ENCODE data around the gene TBC1D2B.
A peak's percentile ranks its signal among the peaks of the same experiment; 100 is the strongest.

The TBC1D2B gene

GRCh38 chr15:78087951-78088772 lies 10.7 kb upstream of the TBC1D2B start:
- Mint-ChIP-seq H3K9me3 (no peaks in the 10 kb centered on the region), H3K27ac (no peak overlapping the region), H3K36me3 (ENCODE audit: insufficient read depth) (no peaks in the 10 kb centered on the region), H3K27me3 (no peaks in the 10 kb centered on the region), H3K4me1 (ENCODE audit: low read depth in 2 of 2) (peaks cover 0 to 4% of the 10 kb centered on the region in 2 donors), H3K4me3 (no peak overlapping the region)
- DNase-seq (no peak), ATAC-seq (replicated peaks) (no peak)

DNA sequence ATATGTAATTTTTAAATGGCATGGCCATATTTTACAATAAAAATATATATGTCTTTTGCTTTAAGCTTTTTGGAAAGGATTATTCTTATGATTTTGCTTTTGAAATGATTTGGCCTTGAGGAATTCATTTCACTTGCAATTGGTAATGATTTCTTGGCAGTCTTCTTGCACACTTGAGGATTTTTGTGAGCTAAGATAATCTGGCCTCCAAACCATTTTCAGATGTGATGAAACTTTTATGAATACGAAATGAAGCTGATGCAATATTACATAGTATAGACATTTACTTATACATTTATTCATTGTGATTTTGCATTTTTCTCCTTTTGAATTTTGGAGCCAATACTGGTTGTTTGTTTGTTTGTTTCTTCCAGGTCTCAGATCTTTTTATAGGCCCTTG lies 8.4 kb upstream of the TBC1D2B start:
- Mint-ChIP-seq H3K27me3 (no peaks in the 10 kb centered on the region), H3K9me3 (no peaks in the 10 kb centered on the region), H3K27ac (no peak overlapping the region), H3K4me1 (ENCODE audit: low read depth in 2 of 2) (peaks cover 0 to 2% of the 10 kb centered on the region in 2 donors), H3K4me3 (no peak overlapping the region), H3K36me3 (ENCODE audit: insufficient read depth) (no peaks in the 10 kb centered on the region)
- ATAC-seq (replicated peaks): no peak
- no peak for DNase-seq

DNA sequence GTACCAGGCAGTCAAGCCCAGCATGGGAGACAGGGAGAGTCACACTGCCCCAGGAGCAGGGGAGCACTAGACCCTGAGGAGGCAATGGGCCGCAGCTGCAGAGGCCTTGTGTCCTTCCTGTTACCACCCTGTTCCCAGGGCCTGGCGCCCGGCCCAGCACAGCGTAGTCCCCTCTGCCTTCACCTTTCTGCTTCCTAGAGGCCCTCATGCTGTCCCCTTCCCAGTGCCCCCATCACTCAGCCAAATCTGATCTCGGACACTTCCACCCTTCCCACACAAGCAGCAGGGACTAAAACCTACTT lies 6.9 kb upstream of the TBC1D2B start:
- Mint-ChIP-seq H3K9me3 (no peaks in the 10 kb centered on the region), H3K27me3 (no peaks in the 10 kb centered on the region), H3K27ac (no peak overlapping the region), H3K4me3 (no peak overlapping the region), H3K4me1 (ENCODE audit: low read depth in 2 of 2) (peaks cover 0 to 3% of the 10 kb centered on the region in 2 donors), H3K36me3 (ENCODE audit: insufficient read depth) (no peaks in the 10 kb centered on the region)
- DNase-seq (no peak), ATAC-seq (replicated peaks) (no peak)

GRCh38 chr15:78083687-78084448 lies 6.4 kb upstream of the TBC1D2B start:
- no peaks in the 10 kb centered on the region for H3K36me3 Mint-ChIP-seq (ENCODE audit: insufficient read depth)

DNA sequence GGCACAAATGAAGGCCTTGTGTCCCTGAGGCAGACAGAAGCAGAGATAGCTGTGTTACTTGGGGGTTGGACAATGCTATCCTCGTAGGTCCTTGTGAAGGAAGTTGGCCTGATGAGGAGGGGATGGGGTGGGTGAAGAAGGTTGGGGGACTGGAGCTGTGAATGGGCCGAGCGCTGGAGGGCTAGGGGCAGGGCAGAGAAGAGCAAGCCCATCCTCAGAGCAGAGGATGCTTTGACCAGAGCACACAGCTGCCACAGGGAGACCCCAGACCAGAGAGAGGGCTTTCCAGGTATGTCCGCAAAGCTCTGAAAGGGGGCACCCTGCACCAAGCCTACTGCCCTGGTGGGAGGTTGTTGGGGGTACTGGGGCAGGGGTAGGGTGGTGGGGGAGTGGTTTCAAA lies 5.7 kb upstream of the TBC1D2B start:
- Mint-ChIP-seq H3K27me3 (no peaks in the 10 kb centered on the region), H3K4me1 (ENCODE audit: low read depth in 2 of 2) (peaks cover 2 to 5% of the 10 kb centered on the region in 2 donors), H3K27ac (no peak overlapping the region)

More at GRCh38 chr15:78083687-78084448, 6.4 kb upstream of the TBC1D2B start:
- Mint-ChIP-seq H3K27me3 (no peaks in the 10 kb centered on the region), H3K9me3 (no peaks in the 10 kb centered on the region), H3K4me1 (ENCODE audit: low read depth in 2 of 2) (peaks cover 0 to 3% of the 10 kb centered on the region in 2 donors), H3K27ac (no peak overlapping the region), H3K4me3 (no peak overlapping the region)
- no peak for ATAC-seq (replicated peaks)
- no peak for DNase-seq

GRCh38 chr15:78082743-78083110 lies 5.2 kb upstream of the TBC1D2B start:
- no peak for ATAC-seq (replicated peaks)
- Mint-ChIP-seq H3K4me3 (no peak overlapping the region), H3K27me3 (no peaks in the 10 kb centered on the region), H3K36me3 (ENCODE audit: insufficient read depth) (no peaks in the 10 kb centered on the region), H3K27ac (peak overlapping the region in 1 of 2 donors; percentile 8), H3K4me1 (ENCODE audit: low read depth in 2 of 2) (peaks cover 6 to 8% of the 10 kb centered on the region in 2 donors), H3K9me3 (no peaks in the 10 kb centered on the region)
- no peak for DNase-seq

More for the DNA sequence above, 5.7 kb upstream of the TBC1D2B start:
- Mint-ChIP-seq H3K9me3 (no peaks in the 10 kb centered on the region), H3K4me3 (no peak overlapping the region), H3K36me3 (ENCODE audit: insufficient read depth) (no peaks in the 10 kb centered on the region)
- DNase-seq (no peak), ATAC-seq (replicated peaks) (no peak)

DNA sequence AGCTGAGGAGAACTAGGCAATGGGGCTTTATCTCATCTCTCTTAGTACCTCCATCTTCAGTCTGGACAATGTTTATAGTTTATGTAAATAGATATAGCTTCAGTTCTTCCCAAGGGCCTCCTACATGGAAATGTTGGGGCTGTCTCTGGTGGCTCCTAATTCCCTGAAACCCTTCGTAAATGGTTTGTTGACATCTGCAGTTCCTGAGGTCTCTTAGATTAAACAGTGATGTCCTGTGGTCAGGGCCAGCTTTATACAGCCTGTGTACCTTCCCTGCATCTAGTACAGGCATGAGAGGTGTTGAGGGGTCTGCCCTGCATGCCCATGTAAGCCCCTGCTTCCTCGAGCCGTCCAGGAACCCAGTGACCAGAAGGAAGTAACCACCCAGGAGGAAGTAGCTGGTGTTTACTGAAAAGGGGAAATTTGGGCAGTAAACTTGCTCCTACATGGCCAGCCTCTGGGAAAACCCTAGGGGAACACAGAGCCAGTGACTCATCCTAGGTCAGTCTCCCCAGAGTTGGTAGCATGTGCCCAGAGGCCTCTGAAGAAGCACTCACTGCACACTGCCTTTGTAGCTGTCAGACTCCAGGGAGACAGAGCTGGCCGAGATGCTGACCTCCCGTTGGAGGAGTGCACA lies 4.7 kb upstream of the TBC1D2B start:
- H3K4me3 Mint-ChIP-seq: no peak overlapping the region
- no peaks in the 10 kb centered on the region for H3K9me3 Mint-ChIP-seq
- peaks cover 7 to 8% of the 10 kb centered on the region in 2 donors for H3K4me1 Mint-ChIP-seq (ENCODE audit: low read depth in 2 of 2)
- ATAC-seq (replicated peaks) (no peak), DNase-seq (no peak)
- no peaks in the 10 kb centered on the region for H3K36me3 Mint-ChIP-seq (ENCODE audit: insufficient read depth)
- H3K27ac Mint-ChIP-seq: peak overlapping the region in 1 of 2 donors; percentile 8
- H3K27me3 Mint-ChIP-seq: no peaks in the 10 kb centered on the region

DNA sequence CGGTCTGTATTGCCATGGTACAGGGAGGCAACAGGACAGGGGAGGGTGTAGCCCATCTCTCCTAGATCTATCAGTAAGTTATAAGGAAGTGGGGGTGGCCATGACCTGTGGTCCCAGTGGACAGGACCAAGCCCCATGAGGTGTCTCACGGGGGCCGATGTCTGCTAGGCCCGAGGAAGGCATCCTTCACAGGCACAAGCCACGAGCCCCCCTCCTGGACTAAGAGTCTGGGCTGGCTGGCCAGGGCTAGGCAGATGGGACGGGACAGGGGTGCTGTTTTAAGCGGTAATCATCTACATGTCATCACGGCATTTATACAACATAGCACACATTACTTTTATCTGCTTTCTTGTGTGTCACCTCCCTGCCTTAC lies 2.6 kb upstream of the TBC1D2B start:
- Mint-ChIP-seq H3K4me3 (no peak overlapping the region), H3K36me3 (ENCODE audit: insufficient read depth) (peaks cover 7% of the 10 kb centered on the region), H3K27me3 (no peaks in the 10 kb centered on the region), H3K9me3 (no peaks in the 10 kb centered on the region), H3K27ac (no peak overlapping the region), H3K4me1 (ENCODE audit: low read depth in 2 of 2) (peaks cover 23 to 24% of the 10 kb centered on the region in 2 donors)
- DNase-seq (no peak), ATAC-seq (replicated peaks) (no peak)

DNA sequence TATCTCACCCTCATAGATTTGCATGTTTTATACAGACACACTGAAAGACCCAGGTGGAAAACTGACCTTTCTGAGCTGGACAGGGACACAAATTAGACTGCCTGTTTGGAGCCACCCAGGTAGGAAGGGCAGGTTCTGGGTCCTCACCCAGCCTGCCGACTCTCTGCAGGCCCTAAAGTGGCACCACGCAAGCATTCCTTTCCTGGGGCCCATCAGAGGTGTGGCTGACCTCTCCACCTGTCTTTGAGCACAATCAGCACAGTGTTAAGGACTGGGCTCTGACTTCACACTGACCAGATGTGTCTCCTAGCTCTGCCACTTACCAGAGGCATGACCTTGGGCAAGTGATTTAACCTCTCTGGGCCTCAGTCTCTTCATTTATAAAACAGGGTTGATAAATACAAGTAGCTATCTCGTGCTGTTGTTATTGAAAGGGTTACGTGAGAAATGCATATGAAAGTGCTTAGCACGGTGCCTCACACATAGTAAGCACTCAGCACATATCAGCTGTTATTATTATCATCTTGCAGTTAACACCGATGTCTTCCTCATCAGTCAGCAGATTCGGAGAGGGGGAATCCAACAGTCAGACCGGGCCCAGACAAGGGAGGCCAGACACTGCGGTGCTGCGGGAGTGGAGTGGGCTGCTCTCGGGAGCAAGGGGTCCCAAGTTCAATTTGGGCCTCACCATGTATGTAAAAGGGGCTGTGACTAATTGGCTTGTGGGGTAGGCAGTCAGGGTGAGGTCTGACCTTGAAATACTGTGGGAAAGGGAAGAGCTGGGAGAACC lies 2.0 kb upstream of the TBC1D2B start:
- Mint-ChIP-seq H3K9me3 (no peaks in the 10 kb centered on the region), H3K27me3 (no peaks in the 10 kb centered on the region), H3K4me1 (ENCODE audit: low read depth in 2 of 2) (peaks cover 27% of the 10 kb centered on the region in 2 donors), H3K4me3 (no peak overlapping the region), H3K27ac (peak overlapping the region; percentile 45 to 65), H3K36me3 (ENCODE audit: insufficient read depth) (peaks cover 7% of the 10 kb centered on the region)
- no peak for DNase-seq
- ATAC-seq (replicated peaks): no peak

DNA sequence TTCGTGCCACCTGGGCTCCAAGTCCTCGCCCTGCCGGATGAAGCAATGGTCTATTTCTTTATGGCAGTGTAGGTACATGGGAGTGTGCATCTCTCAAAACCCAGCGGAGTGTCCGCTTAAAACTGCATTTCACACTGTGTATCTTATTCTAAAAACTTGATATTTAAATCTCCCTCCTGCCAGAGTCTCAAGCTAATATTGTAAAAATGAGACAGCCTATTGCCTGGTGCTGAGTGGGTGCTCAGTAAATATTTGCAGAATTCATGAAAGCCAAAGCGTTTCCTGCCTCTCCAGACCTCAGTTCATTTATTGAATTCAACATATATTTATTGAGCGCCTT lies 330 bp upstream of the TBC1D2B start:
- DNase-seq (no peak), ATAC-seq (replicated peaks) (peak; percentile 11)
- Mint-ChIP-seq H3K27ac (peak overlapping the region; percentile 94 to 100), H3K4me3 (peak overlapping the region; percentile 84 to 100), H3K27me3 (no peaks in the 10 kb centered on the region), H3K9me3 (no peaks in the 10 kb centered on the region), H3K4me1 (ENCODE audit: low read depth in 2 of 2) (peaks cover 34% of the 10 kb centered on the region in 2 donors), H3K36me3 (ENCODE audit: insufficient read depth) (peaks cover 13% of the 10 kb centered on the region)

DNA sequence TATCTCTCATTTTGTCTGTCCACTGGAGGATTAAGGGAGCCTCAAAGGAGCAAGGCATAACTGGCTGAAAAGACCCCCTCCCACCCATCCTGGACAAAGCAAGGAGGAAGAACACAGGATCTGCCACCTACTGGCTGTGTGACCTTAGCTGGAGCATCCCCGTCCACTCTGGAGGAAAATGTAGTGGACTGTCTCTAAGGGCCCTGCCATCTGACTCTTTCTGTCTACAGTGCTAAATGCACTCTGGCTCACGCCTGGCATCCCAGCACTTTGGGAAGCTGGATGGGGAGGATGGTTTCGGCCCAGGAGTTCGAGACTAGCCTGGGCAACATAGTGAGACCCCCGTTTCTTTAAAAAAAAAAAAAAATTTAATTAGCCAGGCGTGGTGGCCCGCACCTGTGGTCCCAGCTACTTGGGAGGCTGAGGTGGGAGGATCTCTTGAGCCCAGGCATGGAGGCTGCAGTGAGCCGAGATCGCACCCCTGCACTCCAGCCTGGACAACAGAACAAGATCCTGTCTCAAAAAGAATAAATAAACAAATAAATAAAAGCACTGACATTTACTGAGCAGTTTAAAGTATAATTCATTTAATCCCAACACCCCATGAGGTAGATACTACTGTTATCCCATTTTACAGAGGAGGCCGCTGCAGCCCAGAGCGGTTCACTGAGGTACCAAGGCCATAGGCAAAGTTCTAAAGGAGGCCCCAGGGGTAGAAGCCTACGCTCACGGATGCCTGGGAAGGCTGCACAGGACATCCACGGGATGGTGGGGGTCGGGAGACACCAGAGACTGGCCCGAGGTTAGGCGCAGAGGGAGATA lies 1.1 kb downstream of the TBC1D2B start:
- H3K4me1 Mint-ChIP-seq (ENCODE audit: low read depth in 2 of 2): peaks cover 43 to 45% of the 10 kb centered on the region in 2 donors
- no peaks in the 10 kb centered on the region for H3K27me3 Mint-ChIP-seq
- H3K9me3 Mint-ChIP-seq: no peaks in the 10 kb centered on the region
- peaks cover 13% of the 10 kb centered on the region for H3K36me3 Mint-ChIP-seq (ENCODE audit: insufficient read depth)
- DNase-seq (no peak), ATAC-seq (replicated peaks) (peak; percentile 13)
- peak overlapping the region; percentile 94 to 100 for H3K4me3 Mint-ChIP-seq
- H3K27ac Mint-ChIP-seq: peak overlapping the region; percentile 94 to 100

GRCh38 chr15:78075490-78076230 lies 1.9 kb downstream of the TBC1D2B start:
- no peaks in the 10 kb centered on the region for H3K9me3 Mint-ChIP-seq
- H3K27me3 Mint-ChIP-seq: no peaks in the 10 kb centered on the region
- peaks cover 44 to 45% of the 10 kb centered on the region in 2 donors for H3K4me1 Mint-ChIP-seq (ENCODE audit: low read depth in 2 of 2)
- H3K36me3 Mint-ChIP-seq (ENCODE audit: insufficient read depth): peaks cover 13% of the 10 kb centered on the region
- peak overlapping the region; percentile 94 to 100 for H3K27ac Mint-ChIP-seq
- DNase-seq (no peak), ATAC-seq (replicated peaks) (no peak)
- H3K4me3 Mint-ChIP-seq: peak overlapping the region; percentile 94 to 100

Data from effector memory CD8-positive, alpha-beta T cell (primary cell).